K562 (cell line): ENCODE measurements around the gene MUC7. TPM values are rescaled to one million over a fixed set of nuclear protein-coding genes. Genes with fewer than 3 reads are reported as not detected.

Experiments
- RAD21 ChIP-seq, 2 experiments: fragments of 250-450 bp in 1 of 2; fragments of 450-650 bp in 1 of 2; sonication (Bioruptor Pico) in 1 of 2; formaldehyde crosslinking in 1 of 2; IDR thresholded peaks in 1 of 2; conservative IDR thresholded peaks in 1 of 2; 2 replicates each; pipeline versions ENCODE4 v1.4.0 to v1.8.0; 2020 to 2022; ENCODE audit warnings: mild to moderate bottlenecking in 2 of 2, moderate library complexity in 1 of 2
- polyA plus RNA-seq, 8 experiments: library from polyadenylated mRNA; depleted of rRNA in 4 of 8; stranded (reverse) in 5 of 8; unstranded in 3 of 8; fragments of >200 nt; fragmentation: Nextera tagmentation in 2 of 8; fragmentation: Illumina TruSeq in 1 of 8; extraction: Ambion mirVana in 2 of 8; extraction: Trizol in 1 of 8; gene quantifications; 2 replicates each; pipeline versions ENCODE4 v1.2.1 to v1.2.3, GENCODE V29; 2011 to 2014; ENCODE audit warnings: inconsistent platforms in 1 of 8, missing spikeins in 1 of 8
- total RNA-seq, 7 experiments: library from RNA; depleted of rRNA in 6 of 7; stranded (reverse); fragments of >200 nt in 6 of 7; fragmentation: Illumina TruSeq in 2 of 7; extraction: Trizol in 2 of 7; gene quantifications; 2 replicates each; pipeline versions ENCODE4 v1.2.1 to v1.2.3, GENCODE V29; 2011 to 2021; ENCODE audit warnings: low replicate concordance in 1 of 7
- TF ChIP-seq, protein P1 (sequence below): fragments of 450-650 bp; IDR thresholded peaks from 2 replicates; pipeline ENCODE4 v1.6.1; 2016; ENCODE audit warnings: mild to moderate bottlenecking, moderate library complexity

MUC7 gene
- total and polyA plus RNA-seq, 9 of the 15 experiments (the other 6 are each of a cell fraction or from before 2014, with no cell fraction given): not detected

DNA sequence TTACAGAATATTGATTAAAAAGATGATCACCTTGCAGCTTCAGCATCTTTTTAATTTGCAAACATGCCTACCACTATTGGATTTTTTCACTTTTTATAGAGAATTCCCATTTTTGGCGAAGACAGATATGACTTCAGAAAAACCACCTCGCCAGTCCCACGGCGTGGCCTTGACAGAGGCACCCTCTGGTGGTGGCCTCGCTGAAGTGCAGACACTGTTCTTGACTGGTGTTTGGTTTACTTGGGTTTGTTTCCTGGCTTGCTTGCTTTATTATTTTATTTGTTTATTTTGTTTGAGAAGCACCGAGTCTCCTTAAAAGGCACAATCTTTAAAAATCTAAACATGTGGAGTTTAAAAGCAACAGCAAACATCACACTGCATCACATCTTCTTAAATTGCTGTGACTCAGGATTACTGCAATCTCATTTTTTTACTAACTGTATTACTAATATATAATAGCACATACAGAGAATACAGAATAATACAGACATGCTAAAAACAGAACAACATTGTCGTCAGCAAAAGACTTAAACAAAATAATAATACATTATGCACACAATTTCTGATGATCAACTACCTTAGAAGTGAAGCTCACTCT is 33.3 kb downstream of the MUC7 start (continued):
- TF ChIP-seq, protein P1, sequence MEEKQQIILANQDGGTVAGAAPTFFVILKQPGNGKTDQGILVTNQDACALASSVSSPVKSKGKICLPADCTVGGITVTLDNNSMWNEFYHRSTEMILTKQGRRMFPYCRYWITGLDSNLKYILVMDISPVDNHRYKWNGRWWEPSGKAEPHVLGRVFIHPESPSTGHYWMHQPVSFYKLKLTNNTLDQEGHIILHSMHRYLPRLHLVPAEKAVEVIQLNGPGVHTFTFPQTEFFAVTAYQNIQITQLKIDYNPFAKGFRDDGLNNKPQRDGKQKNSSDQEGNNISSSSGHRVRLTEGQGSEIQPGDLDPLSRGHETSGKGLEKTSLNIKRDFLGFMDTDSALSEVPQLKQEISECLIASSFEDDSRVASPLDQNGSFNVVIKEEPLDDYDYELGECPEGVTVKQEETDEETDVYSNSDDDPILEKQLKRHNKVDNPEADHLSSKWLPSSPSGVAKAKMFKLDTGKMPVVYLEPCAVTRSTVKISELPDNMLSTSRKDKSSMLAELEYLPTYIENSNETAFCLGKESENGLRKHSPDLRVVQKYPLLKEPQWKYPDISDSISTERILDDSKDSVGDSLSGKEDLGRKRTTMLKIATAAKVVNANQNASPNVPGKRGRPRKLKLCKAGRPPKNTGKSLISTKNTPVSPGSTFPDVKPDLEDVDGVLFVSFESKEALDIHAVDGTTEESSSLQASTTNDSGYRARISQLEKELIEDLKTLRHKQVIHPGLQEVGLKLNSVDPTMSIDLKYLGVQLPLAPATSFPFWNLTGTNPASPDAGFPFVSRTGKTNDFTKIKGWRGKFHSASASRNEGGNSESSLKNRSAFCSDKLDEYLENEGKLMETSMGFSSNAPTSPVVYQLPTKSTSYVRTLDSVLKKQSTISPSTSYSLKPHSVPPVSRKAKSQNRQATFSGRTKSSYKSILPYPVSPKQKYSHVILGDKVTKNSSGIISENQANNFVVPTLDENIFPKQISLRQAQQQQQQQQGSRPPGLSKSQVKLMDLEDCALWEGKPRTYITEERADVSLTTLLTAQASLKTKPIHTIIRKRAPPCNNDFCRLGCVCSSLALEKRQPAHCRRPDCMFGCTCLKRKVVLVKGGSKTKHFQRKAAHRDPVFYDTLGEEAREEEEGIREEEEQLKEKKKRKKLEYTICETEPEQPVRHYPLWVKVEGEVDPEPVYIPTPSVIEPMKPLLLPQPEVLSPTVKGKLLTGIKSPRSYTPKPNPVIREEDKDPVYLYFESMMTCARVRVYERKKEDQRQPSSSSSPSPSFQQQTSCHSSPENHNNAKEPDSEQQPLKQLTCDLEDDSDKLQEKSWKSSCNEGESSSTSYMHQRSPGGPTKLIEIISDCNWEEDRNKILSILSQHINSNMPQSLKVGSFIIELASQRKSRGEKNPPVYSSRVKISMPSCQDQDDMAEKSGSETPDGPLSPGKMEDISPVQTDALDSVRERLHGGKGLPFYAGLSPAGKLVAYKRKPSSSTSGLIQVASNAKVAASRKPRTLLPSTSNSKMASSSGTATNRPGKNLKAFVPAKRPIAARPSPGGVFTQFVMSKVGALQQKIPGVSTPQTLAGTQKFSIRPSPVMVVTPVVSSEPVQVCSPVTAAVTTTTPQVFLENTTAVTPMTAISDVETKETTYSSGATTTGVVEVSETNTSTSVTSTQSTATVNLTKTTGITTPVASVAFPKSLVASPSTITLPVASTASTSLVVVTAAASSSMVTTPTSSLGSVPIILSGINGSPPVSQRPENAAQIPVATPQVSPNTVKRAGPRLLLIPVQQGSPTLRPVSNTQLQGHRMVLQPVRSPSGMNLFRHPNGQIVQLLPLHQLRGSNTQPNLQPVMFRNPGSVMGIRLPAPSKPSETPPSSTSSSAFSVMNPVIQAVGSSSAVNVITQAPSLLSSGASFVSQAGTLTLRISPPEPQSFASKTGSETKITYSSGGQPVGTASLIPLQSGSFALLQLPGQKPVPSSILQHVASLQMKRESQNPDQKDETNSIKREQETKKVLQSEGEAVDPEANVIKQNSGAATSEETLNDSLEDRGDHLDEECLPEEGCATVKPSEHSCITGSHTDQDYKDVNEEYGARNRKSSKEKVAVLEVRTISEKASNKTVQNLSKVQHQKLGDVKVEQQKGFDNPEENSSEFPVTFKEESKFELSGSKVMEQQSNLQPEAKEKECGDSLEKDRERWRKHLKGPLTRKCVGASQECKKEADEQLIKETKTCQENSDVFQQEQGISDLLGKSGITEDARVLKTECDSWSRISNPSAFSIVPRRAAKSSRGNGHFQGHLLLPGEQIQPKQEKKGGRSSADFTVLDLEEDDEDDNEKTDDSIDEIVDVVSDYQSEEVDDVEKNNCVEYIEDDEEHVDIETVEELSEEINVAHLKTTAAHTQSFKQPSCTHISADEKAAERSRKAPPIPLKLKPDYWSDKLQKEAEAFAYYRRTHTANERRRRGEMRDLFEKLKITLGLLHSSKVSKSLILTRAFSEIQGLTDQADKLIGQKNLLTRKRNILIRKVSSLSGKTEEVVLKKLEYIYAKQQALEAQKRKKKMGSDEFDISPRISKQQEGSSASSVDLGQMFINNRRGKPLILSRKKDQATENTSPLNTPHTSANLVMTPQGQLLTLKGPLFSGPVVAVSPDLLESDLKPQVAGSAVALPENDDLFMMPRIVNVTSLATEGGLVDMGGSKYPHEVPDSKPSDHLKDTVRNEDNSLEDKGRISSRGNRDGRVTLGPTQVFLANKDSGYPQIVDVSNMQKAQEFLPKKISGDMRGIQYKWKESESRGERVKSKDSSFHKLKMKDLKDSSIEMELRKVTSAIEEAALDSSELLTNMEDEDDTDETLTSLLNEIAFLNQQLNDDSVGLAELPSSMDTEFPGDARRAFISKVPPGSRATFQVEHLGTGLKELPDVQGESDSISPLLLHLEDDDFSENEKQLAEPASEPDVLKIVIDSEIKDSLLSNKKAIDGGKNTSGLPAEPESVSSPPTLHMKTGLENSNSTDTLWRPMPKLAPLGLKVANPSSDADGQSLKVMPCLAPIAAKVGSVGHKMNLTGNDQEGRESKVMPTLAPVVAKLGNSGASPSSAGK: no peak
- peak; percentile 74 to 80 for TF ChIP-seq RAD21 (CRISPR knock-in tag; conservative IDR thresholded peaks at IDR 0.05 in 1 of 2, IDR thresholded peaks at IDR 0.05 in 1 of 2)
